NK-92 (cell line): ENCODE data around the gene MXRA7.
"Not testable (repeated sequence)": the region's sequence is repeated elsewhere in the genome, so short reads cannot be mapped to it uniquely, and the experiment has no call there.

ENCODE experiments used
- DNase-seq: peaks from one replicate; lab custom pipeline; 2025; ENCODE audit not compliant: unreplicated experiment; lab: John Stamatoyannopoulos, UW

The MXRA7 gene

GRCh38 chr17:76735586-76736348 lies 25.0 kb upstream of the MXRA7 start:
- no peak for DNase-seq

- DNase-seq: no peak
Measured at GRCh38 chr17:76735006-76735405, 24.2 kb upstream of the MXRA7 start.

GRCh38 chr17:76734080-76734840 lies 23.5 kb upstream of the MXRA7 start:
- DNase-seq: no peak

- no peak for DNase-seq
Measured at GRCh38 chr17:76733618-76733957, 22.8 kb upstream of the MXRA7 start.

- no peak for DNase-seq
Measured at GRCh38 chr17:76732734-76733617, 22.2 kb upstream of the MXRA7 start.

- not testable (repeated sequence) for DNase-seq
Measured at GRCh38 chr17:76731800-76732733, 21.3 kb upstream of the MXRA7 start.

- DNase-seq: no peak
Measured at GRCh38 chr17:76727745-76728456, 17.1 kb upstream of the MXRA7 start.

GRCh38 chr17:76726776-76727718 lies 16.3 kb upstream of the MXRA7 start, which contains the start of gene METTL23:
Gene METTL23 (plus strand): TSS chr17:76726839. CDS start chr17:76729711, 2,872 bp downstream.
- no peak for DNase-seq

- DNase-seq: peak; percentile 71
Measured at GRCh38 chr17:76726231-76726775, 15.5 kb upstream of the MXRA7 start, which contains the start of gene JMJD6. Gene JMJD6 (minus strand): TSS chr17:76726606. CDS start chr17:76726475, 131 bp downstream.

- no peak for DNase-seq
Measured at GRCh38 chr17:76725580-76726230, 14.9 kb upstream of the MXRA7 start.

GRCh38 chr17:76723812-76724211 lies 13.0 kb upstream of the MXRA7 start:
- no peak for DNase-seq

GRCh38 chr17:76722977-76723376 lies 12.2 kb upstream of the MXRA7 start:
- not testable (repeated sequence) for DNase-seq

- no peak for DNase-seq
Measured at GRCh38 chr17:76722279-76722678, 11.5 kb upstream of the MXRA7 start.

- DNase-seq: no peak
Measured at GRCh38 chr17:76721463-76721862, 10.7 kb upstream of the MXRA7 start.

GRCh38 chr17:76720941-76721340 lies 10.2 kb upstream of the MXRA7 start:
- DNase-seq: no peak

- no peak for DNase-seq
Measured at GRCh38 chr17:76720211-76720610, 9.4 kb upstream of the MXRA7 start.

- DNase-seq: no peak
Measured at GRCh38 chr17:76718516-76718915, 7.8 kb upstream of the MXRA7 start.

- DNase-seq: no peak
Measured at GRCh38 chr17:76716839-76717215, 6.1 kb upstream of the MXRA7 start.
